GM23338 (cell line): ENCODE results near the gene FCHSD2. TPM values are rescaled to one million over a fixed set of nuclear protein-coding genes. Genes with fewer than 3 reads are reported as not detected.

Experiments
- ATAC-seq: fragments of 200-7000 bp; cut with Tn5 transposase; 3 replicates; pipeline ENCODE4 v1.9.1; 2020
- DNase-seq: peaks from one replicate; pipeline ENCODE4 v3.0.0-alpha.2; 2015; ENCODE audit warnings: low spot score
- H2AFZ ChIP-seq: fragments of 200-600 bp; sonication (generic); 2 replicates; pipeline ENCODE4 v1.8.0; 2016; ENCODE audit warnings: antibody characterized with exemption, mild to moderate bottlenecking, moderate library complexity
- H3F3A ChIP-seq: fragments of 200-600 bp; sonication (generic); replicated peaks from 2 replicates; pipeline ENCODE4 v1.8.0; 2017; ENCODE audit warnings: antibody characterized with exemption, mixed run types, low read depth
- H3K27ac ChIP-seq: fragments of 200-600 bp; sonication (generic); 2 replicates; pipeline ENCODE4 v1.6.1; 2016; ENCODE audit warnings: low read depth
- H3K27me3 ChIP-seq: fragments of 200-600 bp; sonication (generic); 2 replicates; pipeline ENCODE4 v1.8.0; 2016; ENCODE audit warnings: mild to moderate bottlenecking, mixed run types, moderate library complexity; ENCODE audit not compliant: insufficient read depth
- H3K36me3 ChIP-seq: fragments of 200-600 bp; sonication (generic); 2 replicates; pipeline ENCODE4 v1.8.0; 2016; ENCODE audit warnings: mild to moderate bottlenecking; ENCODE audit not compliant: insufficient read depth
- H3K4me1 ChIP-seq: fragments of 200-600 bp; sonication (generic); 2 replicates; pipeline ENCODE4 v1.8.0; 2016; ENCODE audit warnings: mild to moderate bottlenecking, moderate library complexity; ENCODE audit not compliant: insufficient read depth
- H3K4me2 ChIP-seq: fragments of 200-600 bp; sonication (generic); 2 replicates; pipeline ENCODE4 v1.7.1; 2017; ENCODE audit warnings: mixed run types
- H3K4me3 ChIP-seq: fragments of 200-600 bp; sonication (generic); 2 replicates; pipeline ENCODE4 v1.6.1; 2016; ENCODE audit warnings: mixed run types
- H3K79me2 ChIP-seq: fragments of 200-600 bp; sonication (generic); replicated peaks from 2 replicates; pipeline ENCODE4 v1.8.0; 2017; ENCODE audit warnings: mild to moderate bottlenecking; ENCODE audit not compliant: insufficient read depth
- H3K9me2 ChIP-seq: fragments of 200-600 bp; sonication (generic); 2 replicates; pipeline ENCODE4 v1.8.0; 2017; ENCODE audit not compliant: insufficient read depth
- H4K20me1 ChIP-seq: fragments of 200-600 bp; sonication (generic); replicated peaks from 2 replicates; pipeline ENCODE4 v1.8.0; 2017; ENCODE audit warnings: mild to moderate bottlenecking; ENCODE audit not compliant: insufficient read depth
- H3K27ac Mint-ChIP-seq: 2 replicates; pipeline ENCODE4 v1.8.0; 2020; ENCODE audit warnings: inconsistent platforms, mild to moderate bottlenecking, moderate library complexity, mixed read lengths
- H3K27me3 Mint-ChIP-seq: 3 replicates; pipeline ENCODE4 v1.8.0; 2022; ENCODE audit warnings: low read depth, mild to moderate bottlenecking, moderate library complexity, mixed read lengths, inconsistent platforms; ENCODE audit not compliant: insufficient read depth, poor library complexity
- H3K36me3 Mint-ChIP-seq: 3 replicates; pipeline ENCODE4 v1.8.0; 2021; ENCODE audit warnings: low read depth, mild to moderate bottlenecking, inconsistent platforms, moderate library complexity, mixed read lengths
- H3K4me1 Mint-ChIP-seq: 3 replicates; pipeline ENCODE4 v1.8.0; 2020; ENCODE audit warnings: mild to moderate bottlenecking, inconsistent platforms, mixed read lengths
- H3K4me3 Mint-ChIP-seq: 3 replicates; pipeline ENCODE4 v1.8.0; 2021; ENCODE audit warnings: moderate library complexity, mild to moderate bottlenecking, inconsistent platforms, mixed read lengths
- H3K9me3 Mint-ChIP-seq: 3 replicates; pipeline ENCODE4 v1.8.0; 2020; ENCODE audit warnings: moderate library complexity, mild to moderate bottlenecking, inconsistent platforms, mixed read lengths
- EZH2phosphoT487 ChIP-seq: fragments of 200-600 bp; sonication (generic); IDR thresholded peaks from one replicate; pipeline ENCODE4 v1.8.1; 2018; ENCODE audit warnings: antibody characterized with exemption; ENCODE audit not compliant: unreplicated experiment
- JUNB ChIP-seq: IDR thresholded peaks from one replicate; pipeline ENCODE4 v1.6.1; 2016; ENCODE audit warnings: antibody characterized with exemption; ENCODE audit not compliant: unreplicated experiment
- NANOG ChIP-seq: IDR thresholded peaks from 2 replicates; pipeline ENCODE4 v1.6.1; 2016; ENCODE audit warnings: antibody characterized with exemption, borderline replicate concordance
- ZNF114 ChIP-seq: fragments of 250-450 bp; sonication (Bioruptor Pico); IDR thresholded peaks from 2 replicates; pipeline ENCODE4 v1.5.0; 2020; ENCODE audit warnings: mild to moderate bottlenecking, moderate library complexity
- ZNF462 ChIP-seq: fragments of 250-450 bp; sonication (Bioruptor Pico); IDR thresholded peaks from 2 replicates; pipeline ENCODE4 v1.5.0; 2020; ENCODE audit warnings: mild to moderate bottlenecking, moderate library complexity
- polyA plus RNA-seq: library from polyadenylated mRNA; unstranded; fragments of >200 nt; fragmentation: Nextera tagmentation; extraction: Ambion mirVana; gene quantifications from 2 replicates; pipeline ENCODE4 v1.2.1, GENCODE V29; 2016
- total RNA-seq: library from RNA; depleted of rRNA; stranded (reverse); fragments of >200 nt; shearing (Covaris generic); gene quantifications from 2 replicates; pipeline ENCODE4 v1.2.3, GENCODE V29; 2014

Gene FCHSD2
- total and polyA plus RNA-seq, 2 experiments from 2014 or later, result 3.6 to 5.2 TPM

- no peak for TF ChIP-seq ZNF114
- no peak for TF ChIP-seq ZNF462 (CRISPR knock-in tag)
- no peak for TF ChIP-seq JUNB
- no peak for TF ChIP-seq NANOG
- no peak for TF ChIP-seq EZH2phosphoT487
- H3K36me3 Mint-ChIP-seq, result no peaks in the 10 kb centered on the region
- no peak for DNase-seq
Observed at GRCh38 chr11:73164803-73165540, 22.9 kb upstream of the FCHSD2 start.

More at GRCh38 chr11:73164803-73165540, 22.9 kb upstream of the FCHSD2 start:
- Histone ChIP-seq H3K4me2 (no peak overlapping the region), H4K20me1 (no peaks in the 10 kb centered on the region), H3F3A (no peaks in the 10 kb centered on the region), H2AFZ (no peak overlapping the region; the same call in 1 of the 2 replicates), H3K36me3 (no peaks in the 10 kb centered on the region), H3K79me2 (no peaks in the 10 kb centered on the region), H3K4me1 (no peaks in the 10 kb centered on the region), H3K27me3 (no peaks in the 10 kb centered on the region), H3K9me2 (0 out of 2 replicates have a peak, but pooled peaks cover 15% of the 10 kb centered on the region), H3K27ac (no peak overlapping the region), H3K4me3 (no peak overlapping the region)
- peaks cover 17% of the 10 kb centered on the region for H3K4me1 Mint-ChIP-seq
- no peak overlapping the region for H3K27ac Mint-ChIP-seq
- H3K4me3 Mint-ChIP-seq, result no peak overlapping the region
- peaks cover 3% of the 10 kb centered on the region for H3K27me3 Mint-ChIP-seq
- no peaks in the 10 kb centered on the region for H3K9me3 Mint-ChIP-seq
- ATAC-seq, result no peak
